Ovary (tissue), 3 donors: ENCODE measurements around the gene GNPTAB.

Source experiments
- EP300 ChIP-seq: sonication (generic); formaldehyde crosslinking; IDR thresholded peaks from one replicate; pipeline ENCODE4 v1.6.1; 2017; ENCODE audit warnings: antibody characterized with exemption
- POLR2A ChIP-seq: fragments of 450-650 bp; IDR thresholded peaks from one replicate; pipeline ENCODE4 v1.6.1; 2017; ENCODE audit warnings: antibody characterized with exemption, mild to moderate bottlenecking, moderate library complexity
- TF ChIP-seq, protein P1 (sequence below), 3 donors: fragments of 450-650 bp in 2 of 3; fragments of 200-600 bp in 1 of 3; IDR thresholded peaks; one replicate each; pipeline versions ENCODE4 v1.5.1 to v1.8.0; 2016 to 2022; ENCODE audit warnings: antibody characterized with exemption in 3 of 3, mild to moderate bottlenecking in 1 of 3
- donor health status: DM: no; HTN: no; CAD: no.

GRCh38 chr12:101838628-101839323 is 8.0 kb upstream of the GNPTAB start:
- no peak for TF ChIP-seq EP300
- no peak for TF ChIP-seq POLR2A
- TF ChIP-seq, protein P1, sequence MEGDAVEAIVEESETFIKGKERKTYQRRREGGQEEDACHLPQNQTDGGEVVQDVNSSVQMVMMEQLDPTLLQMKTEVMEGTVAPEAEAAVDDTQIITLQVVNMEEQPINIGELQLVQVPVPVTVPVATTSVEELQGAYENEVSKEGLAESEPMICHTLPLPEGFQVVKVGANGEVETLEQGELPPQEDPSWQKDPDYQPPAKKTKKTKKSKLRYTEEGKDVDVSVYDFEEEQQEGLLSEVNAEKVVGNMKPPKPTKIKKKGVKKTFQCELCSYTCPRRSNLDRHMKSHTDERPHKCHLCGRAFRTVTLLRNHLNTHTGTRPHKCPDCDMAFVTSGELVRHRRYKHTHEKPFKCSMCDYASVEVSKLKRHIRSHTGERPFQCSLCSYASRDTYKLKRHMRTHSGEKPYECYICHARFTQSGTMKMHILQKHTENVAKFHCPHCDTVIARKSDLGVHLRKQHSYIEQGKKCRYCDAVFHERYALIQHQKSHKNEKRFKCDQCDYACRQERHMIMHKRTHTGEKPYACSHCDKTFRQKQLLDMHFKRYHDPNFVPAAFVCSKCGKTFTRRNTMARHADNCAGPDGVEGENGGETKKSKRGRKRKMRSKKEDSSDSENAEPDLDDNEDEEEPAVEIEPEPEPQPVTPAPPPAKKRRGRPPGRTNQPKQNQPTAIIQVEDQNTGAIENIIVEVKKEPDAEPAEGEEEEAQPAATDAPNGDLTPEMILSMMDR (IDR thresholded peaks at IDR 0.05) = no peak
